GM12892 (cell line): ENCODE results near the gene DAP.
"Not testable (repeated sequence)": the region's sequence is repeated elsewhere in the genome, so short reads cannot be mapped to it uniquely, and the experiment has no call there.

Experiments used
- DNase-seq: peaks from one replicate; pipeline ENCODE4 v3.0.0; 2011; ENCODE audit not compliant: insufficient read length
- FAIRE-seq: peaks from 2 replicates; lab custom pipeline; 2011; peaks lifted over from hg19 to GRCh38; lab: Jason Lieb, UNC
- POLR2A ChIP-seq: IDR thresholded peaks from 2 replicates; pipeline ENCODE4 v1.6.1; 2011; ENCODE audit warnings: low read depth, low read length, control low read depth
- POLR2AphosphoS5 ChIP-seq: IDR thresholded peaks from 2 replicates; pipeline ENCODE4 v1.6.1; 2011; ENCODE audit warnings: low read depth, low read length, control low read depth
- TAF1 ChIP-seq: IDR thresholded peaks from 2 replicates; pipeline ENCODE4 v1.6.1; 2011; ENCODE audit warnings: low read depth, mild to moderate bottlenecking, control low read depth, low read length, borderline replicate concordance

DAP gene

DNA sequence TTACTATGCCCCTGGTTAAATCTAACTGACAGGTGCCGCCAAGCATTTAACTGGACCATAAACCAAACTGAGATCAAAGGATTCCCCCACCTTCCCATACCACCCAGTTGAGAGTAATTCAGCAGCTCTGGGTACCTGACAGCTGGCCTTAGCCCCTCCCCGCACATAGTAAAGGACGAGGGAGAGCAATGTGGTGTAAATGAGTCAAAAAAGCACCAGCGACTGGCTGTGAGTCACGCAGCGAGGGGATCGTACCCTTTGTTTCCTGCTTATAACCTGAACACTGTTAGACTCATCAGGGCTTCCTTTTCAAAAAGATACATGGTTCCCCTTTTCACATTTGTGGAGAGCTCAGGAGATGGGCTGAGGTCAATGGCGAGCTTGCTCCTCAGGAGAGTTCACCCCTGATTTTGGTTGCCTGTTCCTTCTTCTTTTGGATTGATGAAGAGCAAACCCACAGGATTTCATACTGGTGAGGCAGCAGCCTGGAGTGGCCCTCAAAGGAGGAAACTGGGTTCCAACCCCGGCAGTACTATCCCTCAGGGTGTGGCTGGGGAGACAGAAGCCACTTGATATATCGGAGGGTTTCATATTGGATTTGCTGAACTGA, 125.7 kb downstream of the DAP start:
- FAIRE-seq = peak; percentile 89
- peak; percentile 67 for DNase-seq
- TF ChIP-seq POLR2A (peak; percentile 61; the same call in 1 of the 2 replicates), POLR2AphosphoS5 (no peak; the same call in none of the 2 replicates)

DNA sequence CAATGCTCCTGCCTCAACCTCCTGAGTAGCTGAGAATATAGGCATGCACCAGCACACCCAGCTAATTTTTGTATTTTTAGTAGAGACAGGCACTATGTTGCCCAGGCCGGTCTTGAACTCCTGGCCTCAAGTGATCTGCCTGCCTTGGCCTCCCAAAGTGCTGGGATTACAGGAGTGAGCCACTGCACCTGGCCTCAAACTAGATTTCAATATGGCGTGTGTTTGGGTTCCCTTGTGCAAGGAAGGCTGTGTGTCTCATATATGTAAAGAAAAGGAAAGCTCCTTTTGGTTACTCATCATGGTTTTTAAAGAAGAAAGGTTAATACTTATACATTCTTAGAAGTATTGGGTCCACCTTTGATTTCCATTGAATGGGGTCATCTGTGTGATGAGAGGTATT, 126.5 kb downstream of the DAP start:
- TF ChIP-seq POLR2A (no peak), POLR2AphosphoS5 (no peak), TAF1 (no peak)
- FAIRE-seq (no peak), DNase-seq (no peak)

DNA sequence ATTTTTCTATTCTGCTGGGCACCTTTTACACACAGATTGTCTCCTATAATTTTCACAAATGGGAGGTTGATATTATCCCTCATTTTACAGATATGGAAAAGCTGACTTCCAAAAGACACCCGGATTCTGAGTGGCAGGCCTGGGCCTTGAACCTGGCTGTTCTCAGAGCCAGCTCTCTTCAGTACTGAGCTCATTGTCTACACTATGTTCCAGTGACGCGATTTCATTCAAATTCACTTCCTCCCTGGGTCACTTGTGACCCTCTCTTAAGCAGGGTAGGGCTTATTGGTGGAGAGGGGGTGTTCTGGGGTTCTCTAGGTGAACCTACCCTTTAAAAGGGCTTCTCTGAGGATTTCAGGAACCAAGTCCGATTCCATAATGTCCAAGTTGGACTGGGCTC, 127.0 kb downstream of the DAP start:
- DNase-seq (no peak), FAIRE-seq (no peak)
- no peak for TF ChIP-seq POLR2AphosphoS5

DNA sequence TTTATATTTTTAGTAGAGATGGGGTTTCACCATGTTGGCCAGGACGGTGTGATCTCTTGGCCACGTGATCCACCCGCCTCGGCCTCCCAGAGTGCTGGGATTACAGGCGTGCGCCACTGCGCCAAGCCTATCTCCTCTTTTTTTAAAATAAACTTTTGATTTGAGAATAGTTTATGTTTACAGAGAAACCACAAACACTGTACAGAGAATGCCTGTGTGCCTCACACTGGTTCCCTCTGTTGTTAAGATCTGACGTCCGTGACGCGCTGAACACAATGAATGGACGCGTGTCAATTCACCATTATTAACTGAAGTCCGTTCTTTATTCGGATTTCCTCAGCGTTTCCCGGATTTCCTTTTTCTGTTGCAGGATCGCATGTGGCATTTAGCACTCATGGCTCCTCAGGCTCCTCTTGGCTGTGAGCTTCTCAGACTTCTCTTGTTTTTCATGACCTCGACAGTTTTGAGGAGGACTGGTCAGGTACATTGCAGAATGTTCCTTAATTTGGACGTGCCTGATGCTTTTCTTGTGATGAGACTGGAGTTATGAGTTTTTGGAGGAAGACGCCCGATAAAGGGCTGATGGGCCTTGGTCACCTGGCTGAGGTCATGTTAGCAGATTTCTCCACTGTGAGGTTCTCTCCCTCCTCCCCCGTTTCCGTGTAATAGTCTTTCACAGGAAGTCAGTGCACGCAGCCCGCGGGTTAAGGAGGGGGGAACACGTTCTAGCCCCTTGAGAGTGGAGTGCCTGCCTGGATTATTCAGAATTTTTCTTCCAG, 127.6 kb downstream of the DAP start:
- TF ChIP-seq TAF1 = no peak
- TF ChIP-seq POLR2AphosphoS5 = peak; percentile 62
- no peak for DNase-seq
- no peak for FAIRE-seq

DNA sequence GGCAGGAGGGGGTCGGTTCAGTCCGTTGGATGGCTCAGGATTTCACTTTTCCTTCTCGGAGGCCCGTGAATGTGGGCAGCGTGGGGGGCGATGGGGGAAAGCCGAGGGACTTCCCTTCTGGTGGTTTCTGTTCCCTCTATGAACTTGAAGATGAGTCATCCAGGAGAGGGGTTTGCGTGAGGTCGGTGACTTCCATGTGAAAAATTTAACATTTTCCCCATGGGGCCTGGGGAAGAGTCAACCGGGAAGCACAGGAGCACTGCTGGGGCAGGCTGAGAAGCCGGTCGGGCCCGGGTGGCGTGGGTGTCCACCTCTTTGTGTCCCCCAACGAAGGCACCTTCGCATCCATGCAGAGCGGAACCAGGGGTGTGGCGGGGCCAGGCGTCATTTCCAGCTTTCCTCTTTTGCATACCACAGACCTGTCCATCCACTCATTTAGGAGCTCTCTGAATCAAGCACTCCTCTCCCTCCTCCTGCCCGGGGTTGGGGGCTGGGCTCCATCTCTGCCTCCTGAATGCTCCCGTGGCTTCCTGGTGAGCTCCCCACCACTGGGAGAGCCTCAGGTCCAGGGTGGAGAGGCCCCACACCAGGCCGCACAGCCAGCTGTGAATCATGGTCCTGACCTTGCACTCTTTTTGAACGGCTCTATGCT, 128.8 kb downstream of the DAP start:
- TF ChIP-seq TAF1 (no peak; the same call in 1 of the 2 replicates), POLR2AphosphoS5 (peak; percentile 80; the same call in 1 of the 2 replicates), POLR2A (peak; percentile 58; the same call in 1 of the 2 replicates)
- peak; percentile 64 for DNase-seq
- peak; percentile 85 for FAIRE-seq

DNA sequence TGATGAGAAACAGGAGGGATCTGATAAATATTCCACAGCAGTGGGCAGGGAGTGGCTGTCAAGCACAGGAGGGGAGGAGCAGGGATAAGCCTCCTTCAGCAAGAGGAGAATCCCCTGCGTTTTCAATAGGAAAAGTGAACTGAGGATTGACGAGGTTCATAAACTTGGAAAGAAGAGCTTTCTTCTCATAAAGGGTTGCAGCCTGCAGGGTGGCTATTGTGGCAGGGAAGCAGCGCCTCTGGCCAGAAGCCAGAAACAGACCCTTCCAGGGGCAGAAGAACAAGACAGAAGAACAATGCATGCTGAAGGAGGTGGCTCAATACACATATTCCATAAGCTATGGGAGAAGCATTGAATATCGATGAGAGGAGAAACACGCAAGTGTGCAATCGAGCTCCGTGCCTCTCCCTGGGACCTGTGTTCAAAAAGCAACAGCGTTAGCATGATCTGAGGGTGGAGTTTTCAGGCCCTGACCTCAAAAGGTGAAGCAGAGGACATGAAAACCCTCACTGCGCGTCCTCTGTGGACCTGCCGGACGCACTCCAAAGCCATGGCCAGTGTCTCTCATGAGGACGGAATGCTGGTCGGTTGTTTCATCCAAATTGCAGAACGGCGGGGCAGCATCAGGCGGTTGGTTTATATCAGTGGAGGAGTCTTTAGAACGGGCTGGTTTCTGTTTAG, 129.6 kb downstream of the DAP start:
- peak; percentile 47; the same call in 1 of the 2 replicates for TF ChIP-seq POLR2A
- peak; percentile 59; the same call in 1 of the 2 replicates for TF ChIP-seq POLR2AphosphoS5
- TF ChIP-seq TAF1 = 0 out of 2 replicates have a peak, but pooled peaks have one; percentile 44
- FAIRE-seq (no peak), DNase-seq (no peak)

DNA sequence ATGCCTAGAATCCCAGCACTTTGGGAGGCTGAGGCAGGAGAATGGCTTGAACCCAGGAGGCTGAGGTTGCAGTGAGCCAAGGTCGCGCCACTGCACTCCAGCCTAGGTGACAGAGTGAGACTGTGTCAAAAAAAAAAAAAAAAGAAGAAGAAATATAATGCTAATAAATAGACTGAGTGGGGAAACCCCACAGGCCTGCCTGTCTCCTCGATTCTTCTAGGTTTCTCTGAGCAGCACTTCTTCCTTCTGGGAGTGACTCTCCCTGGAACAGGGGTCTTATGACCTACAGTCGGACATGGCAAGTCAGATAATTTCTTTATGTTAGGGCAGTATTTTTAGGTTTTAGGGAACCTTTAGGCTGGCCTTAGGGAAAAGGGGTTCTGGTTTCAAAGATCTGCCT, 130.3 kb downstream of the DAP start:
- not testable (repeated sequence) for FAIRE-seq, DNase-seq

DNA sequence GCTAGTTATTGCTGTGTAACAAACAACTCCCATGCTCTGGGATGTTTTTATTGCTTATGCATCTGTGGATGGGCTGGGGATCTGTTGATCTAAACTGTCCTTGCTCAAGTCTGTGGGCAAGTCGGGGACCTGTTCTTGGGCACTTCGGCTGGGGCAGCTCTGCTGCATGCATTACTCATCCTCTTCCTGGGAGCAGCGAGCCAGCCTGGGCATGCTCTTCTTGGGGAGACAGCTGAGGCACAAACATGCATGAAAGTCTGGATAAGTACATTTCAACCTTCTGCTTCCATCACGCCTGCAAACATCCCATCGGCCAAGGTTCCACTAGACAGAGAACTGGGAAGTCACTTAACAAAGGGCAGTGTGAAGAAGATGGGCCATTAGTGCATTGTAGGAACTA, 130.9 kb downstream of the DAP start:
- TF ChIP-seq TAF1 (no peak), POLR2AphosphoS5 (0 out of 2 replicates have a peak, but pooled peaks have one; percentile 25), POLR2A (no peak)
- DNase-seq (no peak), FAIRE-seq (no peak)

DNA sequence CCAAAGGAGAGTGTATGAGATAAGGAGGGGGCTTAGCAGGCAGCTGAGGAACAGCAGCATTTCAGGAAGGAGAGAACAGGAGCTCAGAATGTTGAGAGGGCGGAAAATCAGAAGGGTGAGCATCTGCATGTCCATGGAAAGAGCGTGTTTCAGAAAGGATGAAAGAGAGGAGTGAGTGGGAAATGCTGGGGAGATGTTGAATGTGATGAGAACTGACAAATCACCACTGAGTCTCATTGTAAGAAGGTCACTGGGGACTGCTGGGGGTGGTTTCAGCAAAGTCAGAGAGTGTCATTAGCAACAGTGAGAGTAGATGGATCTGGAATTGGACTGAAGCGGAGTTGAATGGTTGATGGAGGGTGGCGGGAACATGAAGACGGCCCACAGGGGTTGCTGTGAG, 131.4 kb downstream of the DAP start:
- FAIRE-seq = no peak
- DNase-seq = no peak
- TF ChIP-seq POLR2A (peak; percentile 53), POLR2AphosphoS5 (peak; percentile 64; the same call in 1 of the 2 replicates), TAF1 (no peak)
